ENCODE results near the gene HTT-AS.

DNA sequence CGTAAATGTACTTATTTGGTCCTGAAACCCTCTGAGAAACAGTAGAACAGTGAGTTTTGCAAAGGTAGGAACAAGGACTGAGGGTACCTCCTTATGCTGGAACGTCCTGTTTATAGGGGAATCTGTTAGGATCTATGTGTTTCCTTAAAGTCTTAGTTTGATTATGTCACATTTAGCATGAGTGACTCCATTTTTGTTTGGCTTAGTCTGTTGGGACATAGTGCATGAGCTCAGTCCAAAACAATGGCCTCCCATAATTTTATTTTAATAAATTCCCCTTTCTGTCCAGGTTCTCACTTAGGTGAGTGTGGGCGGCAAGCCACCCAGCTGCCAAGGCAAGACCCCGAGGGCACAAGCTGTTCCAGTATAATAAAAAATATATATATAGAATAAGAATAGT, 27.7 kb downstream of the HTT-AS start:
- TF ChIP-seq, protein P1, sequence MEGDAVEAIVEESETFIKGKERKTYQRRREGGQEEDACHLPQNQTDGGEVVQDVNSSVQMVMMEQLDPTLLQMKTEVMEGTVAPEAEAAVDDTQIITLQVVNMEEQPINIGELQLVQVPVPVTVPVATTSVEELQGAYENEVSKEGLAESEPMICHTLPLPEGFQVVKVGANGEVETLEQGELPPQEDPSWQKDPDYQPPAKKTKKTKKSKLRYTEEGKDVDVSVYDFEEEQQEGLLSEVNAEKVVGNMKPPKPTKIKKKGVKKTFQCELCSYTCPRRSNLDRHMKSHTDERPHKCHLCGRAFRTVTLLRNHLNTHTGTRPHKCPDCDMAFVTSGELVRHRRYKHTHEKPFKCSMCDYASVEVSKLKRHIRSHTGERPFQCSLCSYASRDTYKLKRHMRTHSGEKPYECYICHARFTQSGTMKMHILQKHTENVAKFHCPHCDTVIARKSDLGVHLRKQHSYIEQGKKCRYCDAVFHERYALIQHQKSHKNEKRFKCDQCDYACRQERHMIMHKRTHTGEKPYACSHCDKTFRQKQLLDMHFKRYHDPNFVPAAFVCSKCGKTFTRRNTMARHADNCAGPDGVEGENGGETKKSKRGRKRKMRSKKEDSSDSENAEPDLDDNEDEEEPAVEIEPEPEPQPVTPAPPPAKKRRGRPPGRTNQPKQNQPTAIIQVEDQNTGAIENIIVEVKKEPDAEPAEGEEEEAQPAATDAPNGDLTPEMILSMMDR (IDR thresholded peaks at IDR 0.05; ENCODE audit: low read length): no peak
- TF ChIP-seq EZH2 (optimal IDR thresholded peaks at IDR 0.05; ENCODE audit: low read depth, low read length) (no peak), EZH2phosphoT487 (IDR thresholded peaks at IDR 0.05; ENCODE audit: low read length) (no peak)

Data from MM.1S (cell line).